Measurements from ENCODE around the gene ZNF189. TPM values are rescaled to one million over a fixed set of nuclear protein-coding genes. Genes with fewer than 3 reads are reported as not detected.

The ZNF189 gene
- total RNA-seq, 2 experiments from 2014 or later: 5.5 to 5.7 TPM

- Mint-ChIP-seq H3K4me3 (no peak overlapping the region), H3K4me1 (ENCODE audit: low read depth) (peaks cover 2% of the 10 kb centered on the region), H3K36me3 (ENCODE audit: low read depth) (no peaks in the 10 kb centered on the region), H3K27me3 (ENCODE audit: low read depth) (peaks cover 26% of the 10 kb centered on the region), H3K27ac (no peak overlapping the region), H3K9me3 (no peaks in the 10 kb centered on the region)
- intact Hi-C loops (cut with micrococcal nuclease): no loop called here
- CTCF ChIA-PET: interaction anchor here (1.3 to 2.1 kb wide), 2 partner anchors 17 to 27 kb away, joined by 5 to 6 read pairs; no protein-coding TSS in a partner anchor
- DNase-seq: no peak
These were observed 33.5 kb downstream of the ZNF189 start for GRCh38 chr9:101432171-101432570.

DNA sequence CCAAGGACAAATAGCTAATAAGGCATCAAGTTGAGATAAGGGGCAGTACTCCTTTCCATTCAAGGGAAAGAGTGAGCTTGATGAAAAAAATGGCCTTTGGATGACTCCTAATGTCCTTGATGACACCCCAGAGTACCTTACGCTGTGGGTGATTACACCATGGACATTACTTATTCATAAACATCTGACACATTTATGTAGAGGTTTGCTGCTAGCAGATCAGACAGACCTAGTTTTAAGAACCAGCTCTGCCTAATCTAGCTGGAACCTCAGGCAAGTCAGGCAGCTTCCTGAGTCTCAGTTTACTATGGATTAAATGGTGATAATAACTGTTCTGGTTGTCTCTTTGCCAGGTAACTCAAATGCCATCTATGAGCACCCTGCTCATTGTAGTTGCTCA is 34.1 kb downstream of the ZNF189 start:
- Mint-ChIP-seq H3K27me3 (ENCODE audit: low read depth) (peaks cover 30% of the 10 kb centered on the region), H3K36me3 (ENCODE audit: low read depth) (no peaks in the 10 kb centered on the region), H3K4me3 (no peak overlapping the region), H3K4me1 (ENCODE audit: low read depth) (peaks cover 2% of the 10 kb centered on the region), H3K9me3 (no peaks in the 10 kb centered on the region), H3K27ac (no peak overlapping the region)
- DNase-seq: no peak
- CTCF ChIA-PET: interaction anchor here (1.3 to 2.1 kb wide), 2 partner anchors 16 to 26 kb away, joined by 5 to 6 read pairs; no protein-coding TSS in a partner anchor
- intact Hi-C loops (cut with micrococcal nuclease): no loop called here

DNA sequence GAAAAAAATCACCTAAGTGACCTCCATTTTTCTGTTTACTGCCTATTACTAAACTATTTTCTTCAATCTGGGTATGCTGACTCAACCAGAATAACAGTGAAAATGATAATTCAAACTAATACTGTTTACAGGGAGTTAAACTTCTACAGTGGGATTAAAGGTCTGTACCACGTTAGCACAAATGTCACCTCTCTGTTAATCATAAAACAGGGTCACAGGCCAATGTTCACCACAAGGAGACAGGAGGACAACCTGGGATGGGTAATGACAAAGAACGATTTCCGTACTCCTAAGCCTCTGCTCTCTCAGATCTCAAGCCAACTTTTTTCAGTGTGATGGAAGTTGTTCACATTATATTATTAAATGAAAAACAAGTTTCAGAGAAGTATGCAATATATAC is 34.6 kb downstream of the ZNF189 start:
- Mint-ChIP-seq H3K36me3 (ENCODE audit: low read depth) (no peaks in the 10 kb centered on the region), H3K27me3 (ENCODE audit: low read depth) (peaks cover 30% of the 10 kb centered on the region), H3K9me3 (no peaks in the 10 kb centered on the region), H3K27ac (no peak overlapping the region), H3K4me1 (ENCODE audit: low read depth) (peaks cover 2% of the 10 kb centered on the region), H3K4me3 (no peak overlapping the region)
- intact Hi-C loops (cut with micrococcal nuclease): no loop called here
- DNase-seq: no peak
- CTCF ChIA-PET: no interaction called here

DNA sequence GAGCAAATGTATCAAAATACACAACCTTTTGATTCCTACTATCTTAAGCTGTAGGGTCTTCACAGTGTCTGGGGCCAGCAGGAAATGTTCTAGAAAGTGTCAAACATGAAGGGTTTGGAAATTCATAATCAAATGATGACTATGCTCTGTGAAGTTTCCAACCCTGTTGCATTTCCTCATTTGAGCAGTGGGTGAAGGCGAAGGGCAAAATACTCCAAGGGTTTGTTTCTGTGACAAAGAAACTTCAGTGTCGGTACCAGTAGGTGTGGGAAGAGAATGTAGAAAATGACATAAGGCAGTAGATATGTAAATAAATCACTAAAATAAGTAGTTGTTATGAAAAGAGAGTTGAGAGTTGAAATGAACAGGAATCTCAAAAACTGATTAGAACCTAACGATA is 36.3 kb downstream of the ZNF189 start:
- no peak for DNase-seq
- CTCF ChIA-PET: no interaction called here
- Mint-ChIP-seq H3K9me3 (no peaks in the 10 kb centered on the region), H3K27ac (no peak overlapping the region), H3K4me1 (ENCODE audit: low read depth) (peaks cover 2% of the 10 kb centered on the region), H3K4me3 (no peak overlapping the region), H3K27me3 (ENCODE audit: low read depth) (peaks cover 27% of the 10 kb centered on the region), H3K36me3 (ENCODE audit: low read depth) (no peaks in the 10 kb centered on the region)
- intact Hi-C loops (cut with micrococcal nuclease): no loop called here

DNA sequence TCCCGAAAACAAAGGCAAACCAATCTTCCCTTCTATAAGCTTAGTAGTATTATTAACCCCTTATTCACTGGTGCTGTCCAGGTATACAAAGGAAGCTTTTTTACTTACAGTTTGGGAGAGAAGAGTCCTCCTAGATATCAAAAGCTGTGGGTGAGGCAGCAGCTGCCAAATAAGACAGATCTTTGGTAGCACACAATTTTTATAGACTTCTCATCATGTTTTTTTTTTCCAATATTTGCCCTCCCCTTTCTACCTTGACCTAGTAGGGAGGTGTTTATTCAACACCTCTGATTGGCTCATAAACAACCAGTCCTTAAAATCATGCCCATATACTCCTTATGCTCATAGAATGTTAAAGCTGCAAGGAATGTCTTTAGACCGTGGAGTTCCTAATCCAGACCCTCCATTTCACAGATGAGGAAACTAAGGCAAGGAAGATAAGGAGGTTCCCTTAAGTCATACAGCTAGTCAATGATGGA is 37.0 kb downstream of the ZNF189 start, which contains the start of gene ALDOB:
Gene ALDOB, minus strand, starts transcription at position 174 of the 479 bp plus-strand sequence. CDS start 4,887 bp downstream, outside the sequence.
- no peaks in the 10 kb centered on the region for H3K9me3 Mint-ChIP-seq
- H3K27me3 Mint-ChIP-seq (ENCODE audit: low read depth): peaks cover 26% of the 10 kb centered on the region

GRCh38 chr9:101437806-101438232 is 39.2 kb downstream of the ZNF189 start:
- Mint-ChIP-seq H3K9me3 (no peaks in the 10 kb centered on the region), H3K27me3 (ENCODE audit: low read depth) (peaks cover 24% of the 10 kb centered on the region), H3K4me1 (ENCODE audit: low read depth) (peaks cover 2% of the 10 kb centered on the region), H3K36me3 (ENCODE audit: low read depth) (no peaks in the 10 kb centered on the region), H3K4me3 (no peak overlapping the region), H3K27ac (no peak overlapping the region)
- CTCF ChIA-PET: interaction anchor here (1.1 kb wide), 1 partner anchor 11 kb away, joined by 5 read pairs; no protein-coding TSS in a partner anchor
- no peak for DNase-seq
- intact Hi-C loops (cut with micrococcal nuclease): no loop called here

More for the DNA sequence above, 37.0 kb downstream of the ZNF189 start, which contains the start of gene ALDOB:
- H3K27ac Mint-ChIP-seq: no peak within 1 kb of the TSS
- H3K36me3 Mint-ChIP-seq (ENCODE audit: low read depth): no peaks in the 10 kb centered on the region
- CTCF ChIA-PET: no interaction called here
- no peak for DNase-seq
- H3K4me1 Mint-ChIP-seq (ENCODE audit: low read depth): peaks cover 2% of the 10 kb centered on the region
- intact Hi-C loops (cut with micrococcal nuclease): no loop called here
- no peak within 1 kb of the TSS for H3K4me3 Mint-ChIP-seq

- no peaks in the 10 kb centered on the region for H3K9me3 Mint-ChIP-seq
- CTCF ChIA-PET: no interaction called here
These were observed 39.9 kb downstream of the ZNF189 start for GRCh38 chr9:101438523-101438922.

GRCh38 chr9:101440714-101441230 is 42.1 kb downstream of the ZNF189 start:
- Mint-ChIP-seq H3K36me3 (ENCODE audit: low read depth) (no peaks in the 10 kb centered on the region), H3K4me1 (ENCODE audit: low read depth) (no peaks in the 10 kb centered on the region), H3K4me3 (no peak overlapping the region), H3K9me3 (no peaks in the 10 kb centered on the region), H3K27ac (no peak overlapping the region), H3K27me3 (ENCODE audit: low read depth) (peaks cover 38% of the 10 kb centered on the region)
- DNase-seq: no peak
- intact Hi-C loops (cut with micrococcal nuclease): no loop called here
- CTCF ChIA-PET: no interaction called here

More at GRCh38 chr9:101438523-101438922, 39.9 kb downstream of the ZNF189 start:
- H3K27ac Mint-ChIP-seq: no peak overlapping the region
- DNase-seq: no peak
- H3K4me3 Mint-ChIP-seq: no peak overlapping the region
- intact Hi-C loops (cut with micrococcal nuclease): no loop called here
- H3K27me3 Mint-ChIP-seq (ENCODE audit: low read depth): peaks cover 27% of the 10 kb centered on the region
- H3K36me3 Mint-ChIP-seq (ENCODE audit: low read depth): no peaks in the 10 kb centered on the region
- H3K4me1 Mint-ChIP-seq (ENCODE audit: low read depth): peaks cover 2% of the 10 kb centered on the region

GRCh38 chr9:101442318-101442717 is 43.7 kb downstream of the ZNF189 start:
- no peak for DNase-seq
- Mint-ChIP-seq H3K27ac (no peak overlapping the region), H3K4me3 (no peak overlapping the region), H3K36me3 (ENCODE audit: low read depth) (no peaks in the 10 kb centered on the region), H3K4me1 (ENCODE audit: low read depth) (no peaks in the 10 kb centered on the region), H3K9me3 (no peaks in the 10 kb centered on the region), H3K27me3 (ENCODE audit: low read depth) (peaks cover 42% of the 10 kb centered on the region)
- intact Hi-C loops (cut with micrococcal nuclease): no loop called here
- CTCF ChIA-PET: no interaction called here

DNA sequence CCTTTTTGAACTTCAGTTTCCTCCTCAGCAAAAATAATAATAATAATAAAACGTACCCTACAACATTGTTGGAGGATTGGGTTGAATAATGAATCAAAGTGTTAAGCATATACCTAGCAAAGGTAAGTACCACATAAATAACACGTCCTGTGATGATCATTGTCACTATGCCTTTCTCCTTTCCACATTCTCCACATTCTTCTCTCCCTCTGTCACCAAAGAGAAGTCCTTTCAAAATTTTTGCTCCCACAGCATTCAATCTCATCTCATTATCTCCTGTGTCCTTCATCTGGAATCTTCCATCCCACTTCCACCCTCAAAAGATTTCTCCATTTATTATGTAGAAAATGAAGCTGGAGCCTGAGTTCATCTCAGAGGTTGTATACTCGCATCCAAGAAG is 44.1 kb downstream of the ZNF189 start:
- DNase-seq: no peak
- Mint-ChIP-seq H3K36me3 (ENCODE audit: low read depth) (no peaks in the 10 kb centered on the region), H3K4me1 (ENCODE audit: low read depth) (no peaks in the 10 kb centered on the region), H3K4me3 (no peak overlapping the region), H3K27ac (no peak overlapping the region), H3K27me3 (ENCODE audit: low read depth) (peaks cover 42% of the 10 kb centered on the region), H3K9me3 (no peaks in the 10 kb centered on the region)
- CTCF ChIA-PET: no interaction called here
- intact Hi-C loops (cut with micrococcal nuclease): no loop called here

DNA sequence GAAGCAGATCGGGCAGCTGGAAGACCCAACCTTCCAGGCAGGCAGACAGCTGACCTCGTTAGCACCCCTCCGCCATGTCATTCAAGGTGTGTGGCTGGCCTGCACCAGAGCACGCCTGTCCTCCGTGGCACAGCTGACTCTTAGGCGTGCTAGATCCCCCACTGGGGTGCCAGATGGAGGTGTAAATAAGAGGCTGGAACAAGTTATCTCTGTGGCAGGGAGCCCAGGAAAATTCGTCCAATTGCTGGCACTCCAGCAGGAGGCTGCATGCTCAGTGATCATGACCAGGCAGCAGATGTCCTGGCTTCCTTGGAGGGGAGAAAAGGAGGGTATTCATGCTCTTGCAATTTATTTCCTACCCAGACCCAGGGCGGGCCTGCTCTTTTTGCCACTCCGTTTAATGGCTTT is 44.7 kb downstream of the ZNF189 start:
- intact Hi-C loops (cut with micrococcal nuclease): no loop called here
- H3K36me3 Mint-ChIP-seq (ENCODE audit: low read depth): no peaks in the 10 kb centered on the region
- CTCF ChIA-PET: no interaction called here
- no peak overlapping the region for H3K4me3 Mint-ChIP-seq
- no peaks in the 10 kb centered on the region for H3K4me1 Mint-ChIP-seq (ENCODE audit: low read depth)
- peaks cover 44% of the 10 kb centered on the region for H3K27me3 Mint-ChIP-seq (ENCODE audit: low read depth)
- no peak overlapping the region for H3K27ac Mint-ChIP-seq
- DNase-seq: no peak
- no peaks in the 10 kb centered on the region for H3K9me3 Mint-ChIP-seq

GRCh38 chr9:101445353-101446029 is 46.8 kb downstream of the ZNF189 start:
- H3K27me3 Mint-ChIP-seq (ENCODE audit: low read depth): peaks cover 48% of the 10 kb centered on the region
- intact Hi-C loops (cut with micrococcal nuclease): no loop called here
- CTCF ChIA-PET: interaction anchor here (0.7 kb wide), 2 partner anchors 13 to 88 kb away, joined by 3 to 4 read pairs; no protein-coding TSS in a partner anchor
- no peak overlapping the region for H3K4me3 Mint-ChIP-seq
- H3K36me3 Mint-ChIP-seq (ENCODE audit: low read depth): no peaks in the 10 kb centered on the region
- H3K4me1 Mint-ChIP-seq (ENCODE audit: low read depth): peaks cover 9% of the 10 kb centered on the region
- no peak for DNase-seq
- H3K27ac Mint-ChIP-seq: no peak overlapping the region
- H3K9me3 Mint-ChIP-seq: no peaks in the 10 kb centered on the region

- peaks cover 2% of the 10 kb centered on the region for H3K9me3 Mint-ChIP-seq
- H3K4me3 Mint-ChIP-seq: no peak overlapping the region
These were observed 48.1 kb downstream of the ZNF189 start for GRCh38 chr9:101446732-101447131.

More at GRCh38 chr9:101446732-101447131, 48.1 kb downstream of the ZNF189 start:
- peaks cover 54% of the 10 kb centered on the region for H3K27me3 Mint-ChIP-seq (ENCODE audit: low read depth)
- intact Hi-C loops (cut with micrococcal nuclease): no loop called here
- H3K27ac Mint-ChIP-seq: no peak overlapping the region
- DNase-seq: no peak
- no peaks in the 10 kb centered on the region for H3K36me3 Mint-ChIP-seq (ENCODE audit: low read depth)
- CTCF ChIA-PET: no interaction called here
- H3K4me1 Mint-ChIP-seq (ENCODE audit: low read depth): peaks cover 9% of the 10 kb centered on the region

Data from activated naive CD4-positive, alpha-beta T cell treated with anti-CD3 and anti-CD28 coated beads for 36 hours (primary cell).